NCI-H2171 (cell line): ENCODE results near the gene POM121.
"Not testable (repeated sequence)": the region's sequence is repeated elsewhere in the genome, so short reads cannot be mapped to it uniquely, and the experiment has no call there.

Experiments used
- DNase-seq: peaks from one replicate; lab custom pipeline; 2025; lab: John Stamatoyannopoulos, UW

Gene POM121

GRCh38 chr7:72949686-72950085 is 24.8 kb downstream of the POM121 start:
- DNase-seq, result not testable (repeated sequence)

- DNase-seq, result not testable (repeated sequence)
These were observed 25.5 kb downstream of the POM121 start for GRCh38 chr7:72950432-72950831.

- not testable (repeated sequence) for DNase-seq
These were observed 29.1 kb downstream of the POM121 start for GRCh38 chr7:72953901-72954562.

- DNase-seq, result not testable (repeated sequence)
These were observed 29.8 kb downstream of the POM121 start for GRCh38 chr7:72954563-72955198.

GRCh38 chr7:72960029-72960428 is 35.1 kb downstream of the POM121 start:
- DNase-seq, result not testable (repeated sequence)

GRCh38 chr7:72960626-72961345 is 35.9 kb downstream of the POM121 start:
- DNase-seq, result not testable (repeated sequence)

- DNase-seq, result not testable (repeated sequence)
These were observed 36.4 kb downstream of the POM121 start for GRCh38 chr7:72961346-72961650.

GRCh38 chr7:72963056-72963455 is 38.2 kb downstream of the POM121 start:
- not testable (repeated sequence) for DNase-seq

GRCh38 chr7:72965186-72965975 is 40.5 kb downstream of the POM121 start:
- DNase-seq, result not testable (repeated sequence)

GRCh38 chr7:72966892-72967291 is 42.0 kb downstream of the POM121 start:
- not testable (repeated sequence) for DNase-seq

GRCh38 chr7:72968980-72969516 is 44.2 kb downstream of the POM121 start, which contains the start of gene TRIM74:
Gene TRIM74, minus strand, starts transcription at chr7:72969466. Its CDS starts 3,309 bp downstream, at chr7:72966157.
- not testable (repeated sequence) for DNase-seq

- not testable (repeated sequence) for DNase-seq
These were observed 44.8 kb downstream of the POM121 start for GRCh38 chr7:72969688-72970087.

- not testable (repeated sequence) for DNase-seq
These were observed 46.6 kb downstream of the POM121 start for GRCh38 chr7:72971505-72971904.

- DNase-seq, result not testable (repeated sequence)
These were observed 49.9 kb downstream of the POM121 start for GRCh38 chr7:72974781-72975180.

GRCh38 chr7:72975656-72976286 is 50.9 kb downstream of the POM121 start:
- not testable (repeated sequence) for DNase-seq

GRCh38 chr7:72976434-72976833 is 51.5 kb downstream of the POM121 start:
- not testable (repeated sequence) for DNase-seq

GRCh38 chr7:72980382-72980781 is 55.5 kb downstream of the POM121 start:
- DNase-seq, result not testable (repeated sequence)

- not testable (repeated sequence) for DNase-seq
These were observed 57.2 kb downstream of the POM121 start for GRCh38 chr7:72982084-72982483.

GRCh38 chr7:72990146-72990913 is 65.4 kb downstream of the POM121 start:
- not testable (repeated sequence) for DNase-seq

GRCh38 chr7:72995484-72995883 is 70.6 kb downstream of the POM121 start:
- DNase-seq, result not testable (repeated sequence)
